Measurements from ENCODE around the gene NR2F1-AS1. TPM values are rescaled to one million over a fixed set of nuclear protein-coding genes. Genes with fewer than 3 reads are reported as not detected.
A peak's percentile ranks its signal among the peaks of the same experiment; 100 is the strongest.

Gene NR2F1-AS1
- total RNA-seq, 2 donors from 2014 or later, result 0.69 to 2.4 TPM

- H3K4me3 ChIP-seq, result no peak overlapping the region
- H3K36me3 ChIP-seq, result no peaks in the 10 kb centered on the region
- H3K4me1 ChIP-seq, result no peaks in the 10 kb centered on the region
- H3K9me3 ChIP-seq, result no peaks in the 10 kb centered on the region
- DNase-seq, result no peak
- no peak overlapping the region for H3K9ac ChIP-seq (ENCODE audit: low read depth in 2 of 2, low read length in 2 of 2)
- TF ChIP-seq CTCF (IDR thresholded peaks at IDR 0.05), result no peak
- peaks cover 60% of the 10 kb centered on the region for H3K27me3 ChIP-seq
- H3K27ac ChIP-seq, result no peak overlapping the region
- intact Hi-C loops (cut with DNase I), result no loop called here
Measured at GRCh38 chr5:93572608-93573353, 8.2 kb downstream of the NR2F1-AS1 start.

GRCh38 chr5:93572101-93572607 lies 8.9 kb downstream of the NR2F1-AS1 start:
- no peak for DNase-seq
- H3K4me3 ChIP-seq, result no peak overlapping the region
- TF ChIP-seq CTCF (IDR thresholded peaks at IDR 0.05), result no peak
- H3K9me3 ChIP-seq, result no peaks in the 10 kb centered on the region
- intact Hi-C loops (cut with DNase I), result no loop called here
- H3K27ac ChIP-seq, result no peak overlapping the region
- H3K27me3 ChIP-seq, result peaks cover 56% of the 10 kb centered on the region
- no peaks in the 10 kb centered on the region for H3K4me1 ChIP-seq
- no peak overlapping the region for H3K9ac ChIP-seq (ENCODE audit: low read depth in 2 of 2, low read length in 2 of 2)
- H3K36me3 ChIP-seq, result no peaks in the 10 kb centered on the region

GRCh38 chr5:93571114-93571949 lies 9.7 kb downstream of the NR2F1-AS1 start:
- no peak overlapping the region for H3K4me3 ChIP-seq
- no peak for DNase-seq
- H3K27me3 ChIP-seq, result peaks cover 49% of the 10 kb centered on the region

GRCh38 chr5:93570294-93571113 lies 10.5 kb downstream of the NR2F1-AS1 start:
- TF ChIP-seq CTCF (IDR thresholded peaks at IDR 0.05), result no peak
- no peak overlapping the region for H3K27ac ChIP-seq
- no peak for DNase-seq
- peaks cover 43% of the 10 kb centered on the region for H3K27me3 ChIP-seq
- no peaks in the 10 kb centered on the region for H3K4me1 ChIP-seq
- peak overlapping the region; percentile 9 for H3K4me3 ChIP-seq
- intact Hi-C loops (cut with DNase I), result no loop called here
- H3K9ac ChIP-seq (ENCODE audit: low read depth in 2 of 2, low read length in 2 of 2), result no peak overlapping the region
- H3K9me3 ChIP-seq, result no peaks in the 10 kb centered on the region
- no peaks in the 10 kb centered on the region for H3K36me3 ChIP-seq

More at GRCh38 chr5:93571114-93571949, 9.7 kb downstream of the NR2F1-AS1 start:
- Histone ChIP-seq H3K4me1 (no peaks in the 10 kb centered on the region), H3K36me3 (no peaks in the 10 kb centered on the region), H3K27ac (no peak overlapping the region), H3K9me3 (no peaks in the 10 kb centered on the region), H3K9ac (ENCODE audit: low read depth in 2 of 2, low read length in 2 of 2) (no peak overlapping the region)
- no peak for TF ChIP-seq CTCF (IDR thresholded peaks at IDR 0.05)
- intact Hi-C loops (cut with DNase I), result no loop called here

All from colonic mucosa (tissue), 4 donors.